ENCODE data around the gene MYO7A.

The MYO7A gene

GRCh38 chr11:77183431-77183984, 55.5 kb downstream of the MYO7A start:
- TF ChIP-seq CTCF (IDR thresholded peaks at IDR 0.05; ENCODE audit: low read length) = no peak
- TF ChIP-seq EZH2 (IDR thresholded peaks at IDR 0.05; ENCODE audit: borderline replicate concordance, low read length) = no peak
- Histone ChIP-seq H3K27ac (ENCODE audit: low read depth, low read length, poor library complexity, severe bottlenecking) (no peak overlapping the region), H3K4me1 (ENCODE audit: insufficient read depth, low read length, severe bottlenecking) (no peaks in the 10 kb centered on the region), H3K79me2 (ENCODE audit: insufficient read depth, low read length) (no peaks in the 10 kb centered on the region), H3K27me3 (ENCODE audit: insufficient read depth, low read length) (no peaks in the 10 kb centered on the region), H3K4me3 (ENCODE audit: low read depth, low read length, poor library complexity, severe bottlenecking) (no peak overlapping the region), H3K9me3 (ENCODE audit: low read length) (no peaks in the 10 kb centered on the region), H3K9me2 (ENCODE audit: low read depth, low read length) (no peaks in the 10 kb centered on the region), H3F3A (ENCODE audit: insufficient read depth, low read length) (no peaks in the 10 kb centered on the region), H3K4me2 (ENCODE audit: low read length) (no peak overlapping the region), H3K9ac (ENCODE audit: low read length) (no peak overlapping the region), H3K36me3 (ENCODE audit: insufficient read depth, low read length) (no peaks in the 10 kb centered on the region), H2AFZ (ENCODE audit: low read length) (no peak overlapping the region), H4K20me1 (ENCODE audit: insufficient read depth, low read length) (no peaks in the 10 kb centered on the region)

DNA sequence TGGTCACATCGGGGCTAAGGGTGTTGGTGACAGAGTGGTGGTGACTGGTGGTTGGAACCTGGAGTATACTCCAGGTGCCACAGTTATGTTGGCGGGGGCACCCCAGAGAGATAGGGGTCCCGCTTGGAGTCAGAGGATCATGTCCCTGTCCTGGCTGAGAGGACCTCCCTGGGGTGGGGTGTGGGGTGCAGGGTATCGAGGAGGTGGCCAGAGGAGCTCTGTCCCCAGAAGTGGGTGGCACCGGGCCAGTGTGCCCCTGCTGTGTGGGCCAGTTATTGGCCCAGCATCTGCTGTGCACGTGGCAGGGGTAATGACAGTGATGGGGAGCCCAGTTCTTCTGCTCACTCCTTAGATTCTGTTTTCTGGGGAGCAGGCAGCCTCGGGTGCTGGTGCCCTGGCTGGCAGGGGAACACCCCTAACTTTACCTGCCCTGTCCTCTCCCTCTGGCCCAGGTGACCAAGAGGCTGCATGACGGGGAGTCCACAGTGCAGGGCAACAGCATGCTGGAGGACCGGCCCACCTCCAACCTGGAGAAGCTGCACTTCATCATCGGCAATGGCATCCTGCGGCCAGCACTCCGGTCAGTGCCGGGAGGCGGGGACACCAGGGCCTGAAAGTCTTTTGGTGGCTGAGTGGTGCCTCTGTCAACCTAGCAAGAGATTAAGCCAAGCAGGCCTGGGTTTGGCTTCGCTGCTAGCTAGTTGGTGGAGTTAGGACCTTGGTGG, 56.3 kb downstream of the MYO7A start:
- H3K9ac ChIP-seq (ENCODE audit: low read length) = no peak overlapping the region
- TF ChIP-seq EZH2 (IDR thresholded peaks at IDR 0.05; ENCODE audit: borderline replicate concordance, low read length) (no peak), CTCF (IDR thresholded peaks at IDR 0.05; ENCODE audit: low read length) (no peak)
- H4K20me1 ChIP-seq (ENCODE audit: insufficient read depth, low read length) = no peaks in the 10 kb centered on the region
- no peaks in the 10 kb centered on the region for H3K4me1 ChIP-seq (ENCODE audit: insufficient read depth, low read length, severe bottlenecking)
- H3K4me3 ChIP-seq (ENCODE audit: low read depth, low read length, poor library complexity, severe bottlenecking) = no peak overlapping the region
- H3K9me3 ChIP-seq (ENCODE audit: low read length) = no peaks in the 10 kb centered on the region
- H3K27me3 ChIP-seq (ENCODE audit: insufficient read depth, low read length) = no peaks in the 10 kb centered on the region
- H3K79me2 ChIP-seq (ENCODE audit: insufficient read depth, low read length) = no peaks in the 10 kb centered on the region
- H3K9me2 ChIP-seq (ENCODE audit: low read depth, low read length) = no peaks in the 10 kb centered on the region
- no peaks in the 10 kb centered on the region for H3K36me3 ChIP-seq (ENCODE audit: insufficient read depth, low read length)
- H3F3A ChIP-seq (ENCODE audit: insufficient read depth, low read length) = no peaks in the 10 kb centered on the region
- no peak overlapping the region for H3K4me2 ChIP-seq (ENCODE audit: low read length)
- no peak overlapping the region for H3K27ac ChIP-seq (ENCODE audit: low read depth, low read length, poor library complexity, severe bottlenecking)
- no peak overlapping the region for H2AFZ ChIP-seq (ENCODE audit: low read length)

GRCh38 chr11:77186302-77186701, 58.3 kb downstream of the MYO7A start:
- no peak overlapping the region for H3K27ac ChIP-seq (ENCODE audit: low read depth, low read length, poor library complexity, severe bottlenecking)
- H2AFZ ChIP-seq (ENCODE audit: low read length) = no peak overlapping the region
- H3K79me2 ChIP-seq (ENCODE audit: insufficient read depth, low read length) = no peaks in the 10 kb centered on the region
- TF ChIP-seq EZH2 (IDR thresholded peaks at IDR 0.05; ENCODE audit: borderline replicate concordance, low read length) (no peak), CTCF (IDR thresholded peaks at IDR 0.05; ENCODE audit: low read length) (no peak)
- no peaks in the 10 kb centered on the region for H4K20me1 ChIP-seq (ENCODE audit: insufficient read depth, low read length)
- H3K36me3 ChIP-seq (ENCODE audit: insufficient read depth, low read length) = no peaks in the 10 kb centered on the region
- H3F3A ChIP-seq (ENCODE audit: insufficient read depth, low read length) = no peaks in the 10 kb centered on the region
- H3K9me3 ChIP-seq (ENCODE audit: low read length) = no peaks in the 10 kb centered on the region
- H3K4me3 ChIP-seq (ENCODE audit: low read depth, low read length, poor library complexity, severe bottlenecking) = no peak overlapping the region
- H3K4me1 ChIP-seq (ENCODE audit: insufficient read depth, low read length, severe bottlenecking) = no peaks in the 10 kb centered on the region
- no peaks in the 10 kb centered on the region for H3K27me3 ChIP-seq (ENCODE audit: insufficient read depth, low read length)
- no peak overlapping the region for H3K4me2 ChIP-seq (ENCODE audit: low read length)
- H3K9ac ChIP-seq (ENCODE audit: low read length) = no peak overlapping the region
- H3K9me2 ChIP-seq (ENCODE audit: low read depth, low read length) = no peaks in the 10 kb centered on the region

Data from OCI-LY1 (cell line).